COLO668 (cell line): ENCODE results near the gene CDK10.

Experiments
- DNase-seq: peaks from one replicate; lab custom pipeline; 2025; ENCODE audit not compliant: unreplicated experiment; lab: John Stamatoyannopoulos, UW

The CDK10 gene

GRCh38 chr16:89732142-89732917 lies 45.8 kb downstream of the CDK10 start:
- no peak for DNase-seq

- DNase-seq = no peak
Measured at GRCh38 chr16:89732918-89733242, 46.4 kb downstream of the CDK10 start.

GRCh38 chr16:89733322-89733721 lies 46.8 kb downstream of the CDK10 start:
- DNase-seq = no peak

DNA sequence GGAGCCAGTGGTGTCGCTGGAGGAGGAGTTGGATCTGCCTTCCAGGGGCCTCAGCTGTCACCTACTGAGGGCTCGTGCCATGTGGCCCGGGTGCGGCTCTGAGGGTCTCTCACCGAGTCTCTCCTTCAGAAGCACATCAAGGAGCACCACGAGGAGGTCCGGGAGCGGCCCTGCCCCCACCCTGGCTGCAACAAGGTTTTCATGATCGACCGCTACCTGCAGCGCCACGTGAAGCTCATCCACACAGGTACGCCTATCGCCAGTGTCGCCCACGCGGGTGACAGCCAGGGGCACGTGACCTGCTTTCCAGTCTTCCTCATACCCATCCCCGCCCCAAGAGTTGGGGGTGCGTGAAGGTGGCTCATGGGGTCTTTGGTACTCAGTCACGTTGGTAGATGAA lies 47.3 kb downstream of the CDK10 start:
- no peak for DNase-seq

DNA sequence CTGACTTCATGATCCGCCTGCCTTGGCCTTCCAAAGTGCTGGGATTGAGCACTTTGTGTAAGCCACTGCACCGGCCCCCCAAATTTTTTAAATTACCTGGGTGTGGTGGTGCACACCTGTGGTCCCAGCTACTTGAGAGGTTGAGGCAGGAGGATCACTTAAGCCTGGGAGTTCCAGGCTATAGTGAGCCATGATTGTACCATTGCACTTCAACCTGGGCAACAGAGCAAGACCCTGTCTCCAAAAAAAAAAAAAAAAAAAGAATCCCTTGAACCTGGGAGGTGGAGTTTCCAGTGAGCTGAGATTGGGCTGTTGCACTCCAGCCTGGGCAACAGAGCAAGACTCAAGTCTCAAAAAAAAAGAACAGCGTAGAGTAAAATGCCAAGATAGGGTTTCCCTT lies 50.1 kb downstream of the CDK10 start:
- no peak for DNase-seq

- no peak for DNase-seq
Measured at GRCh38 chr16:89737341-89738071, 51.0 kb downstream of the CDK10 start.

GRCh38 chr16:89738072-89738377 lies 51.5 kb downstream of the CDK10 start:
- DNase-seq = no peak

- no peak for DNase-seq
Measured at GRCh38 chr16:89738538-89739317, 52.2 kb downstream of the CDK10 start.

GRCh38 chr16:89739383-89739782 lies 52.9 kb downstream of the CDK10 start:
- no peak for DNase-seq

- no peak for DNase-seq
Measured at GRCh38 chr16:89741342-89742014, 55.0 kb downstream of the CDK10 start.

DNA sequence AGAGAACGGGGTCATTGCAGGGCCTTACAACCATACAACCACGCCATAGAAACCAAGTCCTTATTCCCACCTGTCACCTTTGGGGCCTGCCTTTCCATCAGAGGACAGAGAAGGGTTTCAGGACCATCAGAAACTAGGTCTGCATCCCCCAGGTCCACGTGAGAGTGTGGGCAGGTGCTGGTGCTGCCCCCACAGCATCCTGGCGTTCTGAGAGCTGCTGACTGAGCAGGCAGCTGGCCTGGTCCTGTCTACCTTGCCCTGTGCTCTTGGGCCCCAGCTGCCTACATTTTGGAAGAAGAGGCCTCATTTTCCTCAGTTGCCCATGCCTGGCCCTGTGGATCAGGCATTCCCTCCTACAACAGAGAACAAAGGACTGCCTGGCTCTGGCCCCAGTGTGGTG lies 56.5 kb downstream of the CDK10 start:
- no peak for DNase-seq

- DNase-seq = no peak
Measured at GRCh38 chr16:89744813-89745212, 58.3 kb downstream of the CDK10 start.
